RWPE2 (cell line): ENCODE results near the gene INPP5A.

Experiments used
- ATAC-seq: fragments of 200-7000 bp; cut with Tn5 transposase; 3 replicates; pipeline ENCODE4 v1.9.1; 2021; ENCODE audit warnings: low read depth
- DNase-seq: peaks from one replicate; pipeline ENCODE4 v3.0.0-alpha.2; 2020; ENCODE audit warnings: low spot score
- H3K27ac ChIP-seq: fragments of 450-650 bp; 2 replicates; pipeline ENCODE4 v1.5.1; 2017; ENCODE audit warnings: mild to moderate bottlenecking; ENCODE audit not compliant: poor library complexity, severe bottlenecking
- H3K27me3 ChIP-seq: fragments of 250-450 bp; sonication (Bioruptor Pico); 2 replicates; pipeline ENCODE4 v1.5.1; 2021; ENCODE audit warnings: mild to moderate bottlenecking, moderate library complexity; ENCODE audit not compliant: insufficient read depth, poor library complexity, severe bottlenecking
- H3K36me3 ChIP-seq: fragments of 250-450 bp; sonication (Bioruptor Pico); 2 replicates; pipeline ENCODE4 v1.5.1; 2020; ENCODE audit warnings: low read depth, mild to moderate bottlenecking, moderate library complexity
- H3K4me1 ChIP-seq: fragments of 250-450 bp; sonication (Bioruptor Pico); 2 replicates; pipeline ENCODE4 v1.5.1; 2021; ENCODE audit warnings: mild to moderate bottlenecking, moderate library complexity; ENCODE audit not compliant: insufficient read depth, poor library complexity, severe bottlenecking
- H3K4me3 ChIP-seq: fragments of 250-450 bp; sonication (Bioruptor Pico); 2 replicates; pipeline ENCODE4 v1.5.1; 2021; ENCODE audit warnings: mild to moderate bottlenecking, moderate library complexity; ENCODE audit not compliant: severe bottlenecking
- H3K9me3 ChIP-seq: fragments of 250-450 bp; sonication (Bioruptor Pico); 2 replicates; pipeline ENCODE4 v1.5.1; 2021; ENCODE audit warnings: mild to moderate bottlenecking, moderate library complexity; ENCODE audit not compliant: severe bottlenecking
- TF ChIP-seq, protein P1 (sequence below): fragments of 450-650 bp; IDR thresholded peaks from one replicate; pipeline ENCODE4 v1.5.1; 2017; ENCODE audit warnings: mild to moderate bottlenecking, moderate library complexity; ENCODE audit not compliant: poor library complexity, severe bottlenecking

INPP5A gene

DNA sequence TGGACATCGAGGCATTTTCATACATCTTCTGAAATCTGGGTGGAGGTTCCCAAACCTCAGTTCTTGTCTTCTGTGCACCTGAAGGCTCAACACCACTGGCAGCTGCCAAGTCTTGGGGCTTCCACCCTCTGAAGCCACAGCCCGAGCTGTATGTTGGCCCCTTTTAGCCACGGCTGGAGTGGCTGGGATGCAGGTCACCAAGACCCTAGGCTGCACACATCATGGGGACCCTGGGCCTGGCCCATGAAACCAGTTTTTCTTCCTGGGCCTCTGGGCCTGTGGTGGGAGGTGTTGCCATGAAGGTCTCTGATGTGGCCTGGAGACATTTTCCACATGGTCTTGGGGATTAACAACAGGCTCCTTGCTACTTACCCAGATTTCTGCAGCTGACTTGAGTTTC, 62.1 kb downstream of the INPP5A start:
- Histone ChIP-seq H3K36me3 (no peaks in the 10 kb centered on the region), H3K27me3 (no peaks in the 10 kb centered on the region), H3K9me3 (peaks cover 5% of the 10 kb centered on the region), H3K4me1 (no peaks in the 10 kb centered on the region), H3K27ac (no peak overlapping the region), H3K4me3 (no peak overlapping the region)
- DNase-seq (no peak), ATAC-seq (no peak)
- TF ChIP-seq, protein P1, sequence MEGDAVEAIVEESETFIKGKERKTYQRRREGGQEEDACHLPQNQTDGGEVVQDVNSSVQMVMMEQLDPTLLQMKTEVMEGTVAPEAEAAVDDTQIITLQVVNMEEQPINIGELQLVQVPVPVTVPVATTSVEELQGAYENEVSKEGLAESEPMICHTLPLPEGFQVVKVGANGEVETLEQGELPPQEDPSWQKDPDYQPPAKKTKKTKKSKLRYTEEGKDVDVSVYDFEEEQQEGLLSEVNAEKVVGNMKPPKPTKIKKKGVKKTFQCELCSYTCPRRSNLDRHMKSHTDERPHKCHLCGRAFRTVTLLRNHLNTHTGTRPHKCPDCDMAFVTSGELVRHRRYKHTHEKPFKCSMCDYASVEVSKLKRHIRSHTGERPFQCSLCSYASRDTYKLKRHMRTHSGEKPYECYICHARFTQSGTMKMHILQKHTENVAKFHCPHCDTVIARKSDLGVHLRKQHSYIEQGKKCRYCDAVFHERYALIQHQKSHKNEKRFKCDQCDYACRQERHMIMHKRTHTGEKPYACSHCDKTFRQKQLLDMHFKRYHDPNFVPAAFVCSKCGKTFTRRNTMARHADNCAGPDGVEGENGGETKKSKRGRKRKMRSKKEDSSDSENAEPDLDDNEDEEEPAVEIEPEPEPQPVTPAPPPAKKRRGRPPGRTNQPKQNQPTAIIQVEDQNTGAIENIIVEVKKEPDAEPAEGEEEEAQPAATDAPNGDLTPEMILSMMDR: no peak

DNA sequence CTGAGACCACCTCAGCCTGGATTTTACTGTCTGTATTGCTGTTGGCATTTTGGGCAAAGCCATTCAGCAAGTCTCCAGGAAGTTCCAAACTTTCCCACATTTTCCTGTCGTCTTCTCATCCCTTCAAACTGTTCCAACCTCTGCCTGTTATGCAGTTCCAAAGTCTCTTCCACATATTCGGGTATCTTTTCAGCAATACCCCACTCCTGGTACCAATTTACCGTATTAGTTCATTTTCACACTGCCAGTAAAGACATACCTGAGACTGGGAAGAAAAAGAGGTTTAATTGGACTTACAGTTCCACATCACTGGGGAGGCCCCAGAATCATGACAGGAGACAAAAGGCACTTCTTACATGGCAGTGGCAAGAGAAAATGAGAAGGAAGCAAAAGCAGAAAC, 62.8 kb downstream of the INPP5A start:
- Histone ChIP-seq H3K4me3 (no peak overlapping the region), H3K27ac (no peak overlapping the region), H3K9me3 (peaks cover 5% of the 10 kb centered on the region), H3K36me3 (no peaks in the 10 kb centered on the region), H3K27me3 (no peaks in the 10 kb centered on the region), H3K4me1 (no peaks in the 10 kb centered on the region)
- TF ChIP-seq, protein P1: no peak
- ATAC-seq: no peak
- DNase-seq: no peak

DNA sequence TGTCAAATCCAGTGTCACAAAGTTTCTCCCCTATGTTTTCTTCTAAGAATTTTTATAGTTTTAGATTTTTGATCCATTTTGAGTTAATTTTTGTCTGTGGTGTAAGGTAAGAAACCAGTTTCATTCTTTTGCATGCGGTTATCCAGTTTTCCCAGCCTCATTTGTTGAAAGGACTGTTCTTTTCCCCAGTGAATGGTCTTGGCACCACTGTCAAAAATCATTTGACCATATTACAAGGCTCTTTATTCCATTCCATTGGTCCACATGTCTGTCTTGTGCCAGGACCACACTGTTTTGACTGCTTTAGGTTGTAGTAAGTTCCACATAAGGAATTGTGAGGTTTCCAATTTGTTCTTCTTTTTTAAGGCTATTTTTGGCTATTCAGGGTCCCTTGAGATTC, 64.0 kb downstream of the INPP5A start:
- Histone ChIP-seq H3K4me1 (no peaks in the 10 kb centered on the region), H3K36me3 (no peaks in the 10 kb centered on the region), H3K9me3 (peaks cover 5% of the 10 kb centered on the region), H3K4me3 (no peak overlapping the region), H3K27me3 (no peaks in the 10 kb centered on the region), H3K27ac (no peak overlapping the region)
- no peak for ATAC-seq
- TF ChIP-seq, protein P1: no peak
- DNase-seq: no peak

DNA sequence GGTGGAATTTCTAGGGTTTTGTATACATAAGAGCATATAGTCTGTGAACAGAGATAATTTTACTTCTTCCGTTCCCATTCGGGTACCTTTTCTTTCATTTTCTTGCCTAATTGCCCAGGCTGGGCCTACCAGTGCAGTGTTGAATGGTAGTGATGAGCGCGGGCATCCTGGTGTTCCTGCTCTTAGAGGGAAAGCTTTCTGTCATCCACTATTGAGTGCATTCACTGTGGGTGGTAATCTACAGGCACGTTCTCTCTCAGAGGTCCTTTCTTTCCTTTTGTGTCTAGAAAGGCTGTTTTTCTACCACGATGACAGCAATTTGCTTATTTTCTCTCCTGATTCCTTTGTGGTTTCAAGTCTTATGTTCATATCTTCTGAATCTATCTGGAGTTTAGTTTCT, 65.0 kb downstream of the INPP5A start:
- no peaks in the 10 kb centered on the region for H3K4me1 ChIP-seq
- DNase-seq (no peak), ATAC-seq (no peak)
- no peak overlapping the region for H3K27ac ChIP-seq
- no peak overlapping the region for H3K4me3 ChIP-seq
- H3K36me3 ChIP-seq: no peaks in the 10 kb centered on the region
- no peaks in the 10 kb centered on the region for H3K27me3 ChIP-seq
- TF ChIP-seq, protein P1: no peak
- H3K9me3 ChIP-seq: peaks cover 5% of the 10 kb centered on the region

DNA sequence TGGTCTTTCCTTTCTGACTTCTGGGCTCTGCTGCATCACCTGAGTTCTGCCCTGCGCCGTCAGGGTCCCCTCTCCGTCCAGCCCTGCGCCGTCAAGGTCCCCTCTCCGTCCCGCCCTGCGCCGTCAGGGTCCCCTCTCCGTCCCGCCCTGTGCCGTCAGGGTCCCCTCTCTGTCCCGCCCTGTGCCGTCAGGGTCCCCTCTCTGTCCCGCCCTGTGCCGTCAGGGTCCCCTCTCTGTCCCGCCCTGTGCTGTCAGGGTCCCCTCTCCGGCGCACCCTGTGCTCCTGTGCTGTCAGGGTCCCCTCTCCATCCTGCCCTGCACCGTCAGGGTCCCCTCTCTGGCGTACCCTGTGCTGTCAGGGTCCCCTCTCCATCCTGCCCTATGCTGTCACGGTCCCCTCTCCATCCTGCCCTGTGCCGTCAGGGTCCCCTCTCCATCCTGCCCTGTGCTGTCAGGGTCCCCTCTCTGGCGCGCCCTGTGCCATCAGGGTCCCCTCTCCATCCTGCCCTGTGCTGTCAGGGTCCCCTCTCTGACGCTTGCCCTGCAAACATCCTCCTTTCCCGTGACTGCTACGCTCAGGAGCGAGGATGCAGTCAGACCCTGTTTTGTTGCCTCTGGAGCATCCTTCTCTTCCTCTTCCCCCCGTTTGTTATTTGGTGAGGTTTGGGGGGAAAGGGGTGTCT, 66.4 kb downstream of the INPP5A start:
- ATAC-seq: no peak
- Histone ChIP-seq H3K36me3 (no peaks in the 10 kb centered on the region), H3K4me1 (no peaks in the 10 kb centered on the region), H3K4me3 (no peak overlapping the region), H3K27me3 (no peaks in the 10 kb centered on the region), H3K9me3 (peaks cover 5% of the 10 kb centered on the region), H3K27ac (no peak overlapping the region)
- TF ChIP-seq, protein P1: no peak
- DNase-seq: no peak
